Measurements from ENCODE around the gene ABCA1. TPM values are rescaled to one million over a fixed set of nuclear protein-coding genes. Genes with fewer than 3 reads are reported as not detected.
A peak's percentile ranks its signal among the peaks of the same experiment; 100 is the strongest.

ABCA1 gene
- total and polyA plus RNA-seq, 5 donors from 2014 or later: 0.14 to 4.3 (median 0.41) TPM

DNA sequence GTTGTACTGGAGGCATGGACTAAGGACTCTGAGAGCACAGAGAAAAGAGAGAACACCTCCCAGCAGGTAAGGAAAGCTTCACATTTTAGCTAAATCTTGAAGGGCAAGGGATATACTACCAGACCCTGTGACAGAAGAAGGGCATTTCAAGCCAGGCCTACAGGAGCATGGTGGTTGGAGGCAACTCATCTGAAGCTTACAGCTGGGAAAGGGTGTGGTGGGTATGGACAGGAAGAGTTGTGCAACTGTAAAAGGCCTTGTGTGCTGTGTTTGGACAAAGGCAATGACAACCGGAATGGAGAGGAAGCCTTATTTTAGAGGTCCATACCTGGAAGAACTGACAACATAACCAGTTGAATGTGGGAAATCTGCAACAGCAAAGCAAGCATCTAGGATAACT is 132.9 kb downstream of the ABCA1 start:
- no peaks in the 10 kb centered on the region for H3K27me3 Mint-ChIP-seq
- ATAC-seq (ENCODE audit: low read depth in 2 of 2): no peak

DNA sequence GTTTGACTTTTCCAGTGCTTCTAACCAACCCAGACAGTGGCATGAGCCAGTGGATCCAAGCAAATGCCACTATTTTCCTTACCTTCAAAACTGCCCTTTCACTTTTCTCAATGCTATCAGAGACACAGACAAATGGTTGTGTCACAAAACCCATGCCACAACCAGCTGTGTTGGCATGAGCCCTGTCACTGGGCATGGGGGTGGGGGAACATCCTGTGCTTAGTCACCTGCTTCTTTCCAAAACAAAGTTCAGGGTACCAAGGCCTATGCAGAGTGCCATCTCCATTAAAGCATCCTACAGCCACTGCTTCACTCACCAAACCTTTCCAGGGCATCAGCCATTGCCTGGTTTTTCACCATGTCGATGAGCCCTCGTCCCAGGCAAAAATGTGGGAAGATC is 133.9 kb downstream of the ABCA1 start:
- H3K36me3 ChIP-seq (ENCODE audit: control insufficient read depth, insufficient read depth, low read length): peaks cover 5% of the 10 kb centered on the region
- no peaks in the 10 kb centered on the region for H3K4me1 ChIP-seq (ENCODE audit: control insufficient read depth, insufficient read depth, low read length, poor library complexity, severe bottlenecking)
- Mint-ChIP-seq H3K27ac (no peak overlapping the region), H3K4me3 (no peak overlapping the region), H3K4me1 (no peaks in the 10 kb centered on the region), H3K36me3 (peaks cover 4% of the 10 kb centered on the region), H3K27me3 (no peaks in the 10 kb centered on the region), H3K9me3 (no peaks in the 10 kb centered on the region)
- no peak overlapping the region for H3K4me3 ChIP-seq (ENCODE audit: low read depth, low read length)
- H3K27me3 ChIP-seq (ENCODE audit: control insufficient read depth, insufficient read depth, low read length): peaks cover 3% of the 10 kb centered on the region
- H3K9me3 ChIP-seq (ENCODE audit: control insufficient read depth in 2 of 2, low read length in 2 of 2): no peaks in the 10 kb centered on the region
- DNase-seq (peak in 1 of 3 donors; percentile 44), ATAC-seq (ENCODE audit: low read depth in 2 of 2) (no peak)
- H3K27ac ChIP-seq (ENCODE audit: insufficient read depth, low read length, poor library complexity, severe bottlenecking): no peak overlapping the region

More for the DNA sequence above, 132.9 kb downstream of the ABCA1 start:
- Mint-ChIP-seq H3K27ac (peak overlapping the region in 1 of 3 donors; percentile 32), H3K36me3 (peaks cover 4% of the 10 kb centered on the region), H3K4me1 (no peaks in the 10 kb centered on the region), H3K4me3 (no peak overlapping the region), H3K9me3 (no peaks in the 10 kb centered on the region)
- Histone ChIP-seq H3K27ac (ENCODE audit: insufficient read depth, low read length, poor library complexity, severe bottlenecking) (no peak overlapping the region), H3K4me3 (ENCODE audit: low read depth, low read length) (no peak overlapping the region), H3K9me3 (ENCODE audit: control insufficient read depth in 2 of 2, low read length in 2 of 2) (no peaks in the 10 kb centered on the region), H3K36me3 (ENCODE audit: control insufficient read depth, insufficient read depth, low read length) (peaks cover 5% of the 10 kb centered on the region), H3K27me3 (ENCODE audit: control insufficient read depth, insufficient read depth, low read length) (peaks cover 3% of the 10 kb centered on the region), H3K4me1 (ENCODE audit: control insufficient read depth, insufficient read depth, low read length, poor library complexity, severe bottlenecking) (no peaks in the 10 kb centered on the region)
- no peak for DNase-seq

- Histone ChIP-seq H3K9me3 (ENCODE audit: control insufficient read depth in 2 of 2, low read length in 2 of 2) (no peaks in the 10 kb centered on the region), H3K27ac (ENCODE audit: insufficient read depth, low read length, poor library complexity, severe bottlenecking) (no peak overlapping the region), H3K4me1 (ENCODE audit: control insufficient read depth, insufficient read depth, low read length, poor library complexity, severe bottlenecking) (no peaks in the 10 kb centered on the region), H3K27me3 (ENCODE audit: control insufficient read depth, insufficient read depth, low read length) (peaks cover under 1% of the 10 kb centered on the region), H3K4me3 (ENCODE audit: low read depth, low read length) (no peak overlapping the region), H3K36me3 (ENCODE audit: control insufficient read depth, insufficient read depth, low read length) (peaks cover 4% of the 10 kb centered on the region)
- no peak overlapping the region for H3K4me3 Mint-ChIP-seq
- H3K27ac Mint-ChIP-seq: no peak overlapping the region
- H3K36me3 Mint-ChIP-seq: peaks cover 14% of the 10 kb centered on the region
- H3K27me3 Mint-ChIP-seq: no peaks in the 10 kb centered on the region
- no peaks in the 10 kb centered on the region for H3K4me1 Mint-ChIP-seq
- no peaks in the 10 kb centered on the region for H3K9me3 Mint-ChIP-seq
- ATAC-seq (ENCODE audit: low read depth in 2 of 2) (no peak), DNase-seq (no peak)
These were observed 139.7 kb downstream of the ABCA1 start for GRCh38 chr9:104788251-104788650.

- no peaks in the 10 kb centered on the region for H3K4me1 ChIP-seq (ENCODE audit: control insufficient read depth, insufficient read depth, low read length, poor library complexity, severe bottlenecking)
- H3K27ac Mint-ChIP-seq: no peak overlapping the region
- H3K27ac ChIP-seq (ENCODE audit: insufficient read depth, low read length, poor library complexity, severe bottlenecking): no peak overlapping the region
- no peaks in the 10 kb centered on the region for H3K4me1 Mint-ChIP-seq
- H3K36me3 Mint-ChIP-seq: peaks cover 14% of the 10 kb centered on the region
- no peak for DNase-seq
- no peaks in the 10 kb centered on the region for H3K9me3 ChIP-seq (ENCODE audit: control insufficient read depth in 2 of 2, low read length in 2 of 2)
- ATAC-seq (ENCODE audit: low read depth in 2 of 2): no peak
- H3K27me3 ChIP-seq (ENCODE audit: control insufficient read depth, insufficient read depth, low read length): peaks cover 2% of the 10 kb centered on the region
- no peaks in the 10 kb centered on the region for H3K27me3 Mint-ChIP-seq
- no peak overlapping the region for H3K4me3 ChIP-seq (ENCODE audit: low read depth, low read length)
- H3K36me3 ChIP-seq (ENCODE audit: control insufficient read depth, insufficient read depth, low read length): peaks cover 4% of the 10 kb centered on the region
- H3K9me3 Mint-ChIP-seq: no peaks in the 10 kb centered on the region
- no peak overlapping the region for H3K4me3 Mint-ChIP-seq
These were observed 140.5 kb downstream of the ABCA1 start for GRCh38 chr9:104787306-104788015.

DNA sequence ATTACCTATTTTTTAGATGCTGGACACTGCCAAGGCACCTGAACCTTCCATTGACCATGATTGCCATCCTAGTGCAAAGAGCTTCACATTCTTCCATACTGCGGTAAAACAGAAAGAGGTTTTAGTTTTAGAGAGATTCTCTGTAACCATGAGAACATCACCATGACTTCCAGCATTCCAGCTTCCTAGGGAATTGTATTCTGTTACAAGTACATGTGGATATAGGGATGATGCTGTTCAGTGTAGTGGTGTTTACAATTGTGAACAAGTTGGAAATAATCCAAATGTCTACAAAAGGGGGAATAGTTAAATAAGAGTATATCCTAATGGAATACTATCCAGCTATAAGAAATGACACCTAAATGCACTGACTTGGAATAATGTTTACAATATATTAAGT is 141.7 kb downstream of the ABCA1 start:
- Histone ChIP-seq H3K27ac (ENCODE audit: insufficient read depth, low read length, poor library complexity, severe bottlenecking) (no peak overlapping the region), H3K27me3 (ENCODE audit: control insufficient read depth, insufficient read depth, low read length) (peaks cover 2% of the 10 kb centered on the region), H3K4me3 (ENCODE audit: low read depth, low read length) (no peak overlapping the region), H3K9me3 (ENCODE audit: control insufficient read depth in 2 of 2, low read length in 2 of 2) (no peaks in the 10 kb centered on the region), H3K4me1 (ENCODE audit: control insufficient read depth, insufficient read depth, low read length, poor library complexity, severe bottlenecking) (no peaks in the 10 kb centered on the region), H3K36me3 (ENCODE audit: control insufficient read depth, insufficient read depth, low read length) (no peaks in the 10 kb centered on the region)
- DNase-seq (no peak), ATAC-seq (ENCODE audit: low read depth in 2 of 2) (no peak)
- Mint-ChIP-seq H3K27ac (no peak overlapping the region), H3K4me1 (no peaks in the 10 kb centered on the region), H3K4me3 (no peak overlapping the region), H3K9me3 (no peaks in the 10 kb centered on the region), H3K36me3 (peaks cover 14% of the 10 kb centered on the region), H3K27me3 (no peaks in the 10 kb centered on the region)

DNA sequence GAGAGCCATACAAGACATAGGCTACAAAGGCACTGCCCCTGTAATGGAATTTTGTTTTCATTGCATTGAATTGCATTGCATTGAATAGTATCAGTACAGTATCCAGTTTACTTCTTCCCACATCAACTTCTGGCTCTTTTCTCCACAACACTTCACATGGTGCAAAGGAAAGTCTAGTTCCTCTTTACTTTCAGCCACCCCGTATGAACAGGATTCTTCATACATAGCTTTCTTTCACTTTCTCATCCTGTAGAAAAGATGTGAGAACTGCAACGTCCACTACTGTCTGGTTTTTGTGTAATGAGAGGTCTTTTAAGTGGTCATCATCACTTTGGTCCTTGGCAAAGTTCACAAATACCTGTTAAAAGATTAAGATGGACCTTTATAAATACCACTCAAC is 143.9 kb downstream of the ABCA1 start:
- H3K9me3 Mint-ChIP-seq: no peaks in the 10 kb centered on the region
- Histone ChIP-seq H3K4me1 (ENCODE audit: control insufficient read depth, insufficient read depth, low read length, poor library complexity, severe bottlenecking) (no peaks in the 10 kb centered on the region), H3K9me3 (ENCODE audit: control insufficient read depth in 2 of 2, low read length in 2 of 2) (no peaks in the 10 kb centered on the region), H3K27me3 (ENCODE audit: control insufficient read depth, insufficient read depth, low read length) (peaks cover 4% of the 10 kb centered on the region), H3K27ac (ENCODE audit: insufficient read depth, low read length, poor library complexity, severe bottlenecking) (no peak overlapping the region), H3K36me3 (ENCODE audit: control insufficient read depth, insufficient read depth, low read length) (no peaks in the 10 kb centered on the region), H3K4me3 (ENCODE audit: low read depth, low read length) (no peak overlapping the region)
- H3K4me1 Mint-ChIP-seq: no peaks in the 10 kb centered on the region
- H3K36me3 Mint-ChIP-seq: peaks cover 14% of the 10 kb centered on the region
- H3K27ac Mint-ChIP-seq: no peak overlapping the region
- ATAC-seq (ENCODE audit: low read depth in 2 of 2) (no peak), DNase-seq (no peak)
- H3K4me3 Mint-ChIP-seq: no peak overlapping the region
- H3K27me3 Mint-ChIP-seq: no peaks in the 10 kb centered on the region

DNA sequence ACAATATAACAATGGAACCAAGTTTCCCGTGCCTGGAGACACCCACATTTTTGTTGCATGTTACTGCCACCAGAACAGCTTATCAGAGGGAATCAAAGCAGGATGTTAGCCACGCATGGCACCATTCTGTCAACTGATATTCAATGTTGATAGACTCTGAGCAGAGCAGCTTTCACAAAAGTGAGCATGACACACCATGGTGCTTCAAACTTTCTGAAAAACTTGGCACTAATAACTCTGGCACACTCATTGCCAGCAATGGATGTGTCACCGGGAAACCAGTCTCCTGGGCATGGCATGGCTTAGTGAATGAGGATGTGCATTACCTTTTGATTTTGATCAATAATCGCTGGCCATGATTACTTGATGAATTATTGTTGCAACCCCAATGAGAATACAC is 144.4 kb downstream of the ABCA1 start:
- Mint-ChIP-seq H3K4me3 (no peak overlapping the region), H3K27me3 (no peaks in the 10 kb centered on the region), H3K36me3 (peaks cover 14% of the 10 kb centered on the region), H3K4me1 (no peaks in the 10 kb centered on the region), H3K9me3 (no peaks in the 10 kb centered on the region), H3K27ac (no peak overlapping the region)
- Histone ChIP-seq H3K9me3 (ENCODE audit: control insufficient read depth in 2 of 2, low read length in 2 of 2) (no peaks in the 10 kb centered on the region), H3K27ac (ENCODE audit: insufficient read depth, low read length, poor library complexity, severe bottlenecking) (no peak overlapping the region), H3K36me3 (ENCODE audit: control insufficient read depth, insufficient read depth, low read length) (no peaks in the 10 kb centered on the region), H3K27me3 (ENCODE audit: control insufficient read depth, insufficient read depth, low read length) (peaks cover 4% of the 10 kb centered on the region), H3K4me1 (ENCODE audit: control insufficient read depth, insufficient read depth, low read length, poor library complexity, severe bottlenecking) (no peaks in the 10 kb centered on the region), H3K4me3 (ENCODE audit: low read depth, low read length) (no peak overlapping the region)
- no peak for DNase-seq
- no peak for ATAC-seq (ENCODE audit: low read depth in 2 of 2)

DNA sequence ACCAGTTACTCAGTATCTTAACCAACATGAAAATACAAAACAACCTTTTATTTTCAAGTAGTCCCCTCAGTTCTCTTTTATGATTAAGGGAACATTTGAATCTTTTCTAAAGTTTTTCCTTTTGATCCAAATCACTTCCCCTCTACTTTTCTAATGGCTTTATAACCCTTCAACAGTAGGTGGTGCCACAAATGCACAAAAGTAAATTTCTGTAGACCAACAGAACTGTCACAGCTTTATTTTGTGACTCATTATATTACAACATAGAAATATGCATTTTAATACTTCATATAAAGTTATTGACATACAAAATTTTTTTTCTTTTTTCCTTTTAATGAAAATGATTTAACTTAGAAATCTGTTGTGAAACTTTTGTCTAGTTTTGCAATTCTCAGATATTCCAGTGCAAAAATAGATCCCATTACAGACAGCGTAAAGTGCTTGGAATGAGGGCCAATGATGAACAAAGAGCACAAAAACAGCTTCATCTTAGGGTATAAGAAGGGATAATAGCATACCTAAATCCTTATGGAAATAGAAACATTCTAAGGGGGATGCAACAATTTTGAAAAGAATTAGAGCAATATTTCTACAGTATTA is 147.1 kb downstream of the ABCA1 start:
- H3K9me3 ChIP-seq (ENCODE audit: control insufficient read depth in 2 of 2, low read length in 2 of 2): no peaks in the 10 kb centered on the region
- no peaks in the 10 kb centered on the region for H3K4me1 ChIP-seq (ENCODE audit: control insufficient read depth, insufficient read depth, low read length, poor library complexity, severe bottlenecking)
- Mint-ChIP-seq H3K4me3 (no peak overlapping the region), H3K27ac (no peak overlapping the region), H3K4me1 (no peaks in the 10 kb centered on the region), H3K9me3 (no peaks in the 10 kb centered on the region), H3K36me3 (peaks cover 7% of the 10 kb centered on the region), H3K27me3 (no peaks in the 10 kb centered on the region)
- no peak overlapping the region for H3K4me3 ChIP-seq (ENCODE audit: low read depth, low read length)
- ATAC-seq (ENCODE audit: low read depth in 2 of 2) (no peak), DNase-seq (peak in 1 of 3 donors; percentile 24)
- no peak overlapping the region for H3K27ac ChIP-seq (ENCODE audit: insufficient read depth, low read length, poor library complexity, severe bottlenecking)
- H3K36me3 ChIP-seq (ENCODE audit: control insufficient read depth, insufficient read depth, low read length): no peaks in the 10 kb centered on the region
- peaks cover 4% of the 10 kb centered on the region for H3K27me3 ChIP-seq (ENCODE audit: control insufficient read depth, insufficient read depth, low read length)

All from CD4-positive, CD25-positive, alpha-beta regulatory T cell (primary cell).